Body of pancreas (tissue), 4 donors: Measurements from ENCODE around the gene CCDC6. TPM values are rescaled to one million over a fixed set of nuclear protein-coding genes. Genes with fewer than 3 reads are reported as not detected.
"Not testable (repeated sequence)": the region's sequence is repeated elsewhere in the genome, so short reads cannot be mapped to it uniquely, and the experiment has no call there.

Experiments used
- ATAC-seq: fragments of 150-250 bp; one replicate; pipeline ENCODE4 v1.9.1; 2016
- DNase-seq, 4 donors: peaks; one replicate each; pipeline ENCODE4 v3.0.0-alpha.2; 2019
- H3K27ac ChIP-seq, 4 donors: fragments of 200-600 bp; sonication (generic); 1 replicate in 3 of 4; 2 replicates in 1 of 4; pipeline versions ENCODE4 v1.5.1 to v1.6.1; 2016 to 2019; ENCODE audit warnings: mild to moderate bottlenecking in 1 of 4, mixed read lengths in 1 of 4, moderate library complexity in 1 of 4
- H3K27me3 ChIP-seq, 2 donors: fragments of 200-600 bp; sonication (generic); one replicate each; pipeline ENCODE4 v1.6.0; 2016; ENCODE audit warnings: mild to moderate bottlenecking in 1 of 2
- H3K36me3 ChIP-seq, 2 donors: fragments of 200-600 bp; sonication (generic); replicated peaks in 1 of 2; 2 replicates each; pipeline ENCODE4 v1.5.1; 2016; ENCODE audit warnings: low read depth in 2 of 2; ENCODE audit not compliant: insufficient read depth in 1 of 2
- H3K4me1 ChIP-seq: fragments of 200-600 bp; sonication (generic); one replicate; pipeline ENCODE4 v1.6.0; 2016
- H3K4me3 ChIP-seq, 2 donors: fragments of 200-600 bp; sonication (generic); 1 replicate in 1 of 2; 2 replicates in 1 of 2; pipeline ENCODE4 v1.5.1; 2016 to 2019
- H3K9me3 ChIP-seq, 3 donors: fragments of 200-600 bp; sonication (generic); 1 replicate in 2 of 3; 2 replicates in 1 of 3; pipeline ENCODE4 v1.5.1; 2016
- POLR2A ChIP-seq, 3 donors: fragments of 450-650 bp; IDR thresholded peaks; one replicate each; pipeline ENCODE4 v1.6.1; 2016; ENCODE audit warnings: antibody characterized with exemption in 3 of 3, mild to moderate bottlenecking in 2 of 3
- WGBS, 2 donors: methylation state at CpG; one replicate each; pipeline ENCODE4 v1.1.5; 2017; 5-methylcytosine and 5-hydroxymethylcytosine counted together
- intact Hi-C: fragments of 100-400 bp; cut with DNase I; formaldehyde crosslinking; loops from one replicate; pipeline ENCODE4 v1.15.1; 2023
- total RNA-seq, 2 donors: library from RNA; depleted of rRNA; stranded (reverse); fragments of >200 nt; gene quantifications; one replicate each; pipeline ENCODE4 v1.1.0, GENCODE V29; 2016
- TF ChIP-seq, protein P1 (sequence below), 7 experiments: fragments of 450-650 bp in 4 of 7; fragments of 200-600 bp in 3 of 7; sonication (generic) in 3 of 7; IDR thresholded peaks; one replicate each; pipeline ENCODE4 v1.5.1; 2016 to 2019; ENCODE audit warnings: antibody characterized with exemption in 7 of 7

CCDC6 gene
- 10 to 100 TPM; 26.7 to 35.8 TPM for total RNA-seq

DNA sequence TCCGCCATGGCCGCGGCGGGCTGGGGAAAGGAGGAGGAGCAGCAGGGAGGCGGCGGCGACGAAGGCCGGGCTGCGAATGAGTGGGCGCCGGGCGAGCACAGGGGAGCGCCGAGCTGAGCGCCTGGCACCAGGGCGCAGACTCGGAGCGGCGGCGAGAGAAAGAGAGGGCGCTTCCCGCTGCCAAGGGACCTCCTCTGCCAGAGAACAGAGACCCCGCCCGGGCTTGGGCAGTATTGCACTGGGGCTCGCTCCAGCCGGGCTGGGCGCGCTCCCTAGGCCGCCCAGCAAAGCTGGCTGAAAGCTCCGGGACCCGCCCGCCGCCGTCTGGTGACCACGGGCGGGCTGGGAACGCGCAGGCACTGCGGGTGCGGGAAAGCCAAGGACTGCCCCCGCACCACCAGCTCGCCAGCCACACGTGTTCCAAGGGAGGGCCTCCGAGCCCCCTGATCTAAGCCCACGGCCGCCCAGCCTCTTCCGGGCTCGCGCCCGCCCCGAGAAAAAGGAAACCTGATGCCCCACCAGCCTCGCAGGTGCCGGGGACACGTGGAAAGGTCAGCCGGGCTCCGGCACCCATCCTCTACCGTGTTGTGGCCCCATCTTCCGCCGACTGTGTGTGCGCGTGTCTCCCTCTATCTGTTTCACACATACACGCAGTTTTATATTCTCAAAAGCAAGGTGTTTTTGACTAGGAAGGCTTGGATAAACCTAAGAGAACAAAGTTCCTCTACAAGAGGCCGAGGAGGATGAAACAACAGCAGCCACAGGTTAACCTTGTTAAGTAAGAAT is at the start of gene CCDC6:
Gene CCDC6, minus strand, starts transcription at position 140 of the 786 bp plus-strand sequence. Its CDS starts 132 bp downstream, at position 8.
- peak within 1 kb of the TSS; percentile 93 to 98 (median 94) for H3K27ac ChIP-seq
- no peaks in the 10 kb centered on the region for H3K9me3 ChIP-seq
- TF ChIP-seq POLR2A (IDR thresholded peaks at IDR 0.05), result peak; percentile 97 to 99 (median 97)
- TF ChIP-seq, protein P1, sequence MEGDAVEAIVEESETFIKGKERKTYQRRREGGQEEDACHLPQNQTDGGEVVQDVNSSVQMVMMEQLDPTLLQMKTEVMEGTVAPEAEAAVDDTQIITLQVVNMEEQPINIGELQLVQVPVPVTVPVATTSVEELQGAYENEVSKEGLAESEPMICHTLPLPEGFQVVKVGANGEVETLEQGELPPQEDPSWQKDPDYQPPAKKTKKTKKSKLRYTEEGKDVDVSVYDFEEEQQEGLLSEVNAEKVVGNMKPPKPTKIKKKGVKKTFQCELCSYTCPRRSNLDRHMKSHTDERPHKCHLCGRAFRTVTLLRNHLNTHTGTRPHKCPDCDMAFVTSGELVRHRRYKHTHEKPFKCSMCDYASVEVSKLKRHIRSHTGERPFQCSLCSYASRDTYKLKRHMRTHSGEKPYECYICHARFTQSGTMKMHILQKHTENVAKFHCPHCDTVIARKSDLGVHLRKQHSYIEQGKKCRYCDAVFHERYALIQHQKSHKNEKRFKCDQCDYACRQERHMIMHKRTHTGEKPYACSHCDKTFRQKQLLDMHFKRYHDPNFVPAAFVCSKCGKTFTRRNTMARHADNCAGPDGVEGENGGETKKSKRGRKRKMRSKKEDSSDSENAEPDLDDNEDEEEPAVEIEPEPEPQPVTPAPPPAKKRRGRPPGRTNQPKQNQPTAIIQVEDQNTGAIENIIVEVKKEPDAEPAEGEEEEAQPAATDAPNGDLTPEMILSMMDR (IDR thresholded peaks at IDR 0.05), result peak; percentile 68 to 96 (median 90)
- ATAC-seq (peak; percentile 92), DNase-seq (peak; percentile 95)
- intact Hi-C loops, result no loop called here
- peak within 1 kb of the TSS; percentile 83 to 96 for H3K4me3 ChIP-seq
- H3K36me3 ChIP-seq, result no peaks in the 10 kb centered on the region
- 0% methylated on average over 26 to 36 of the region's 64 CpGs for WGBS, 2 donors
- peaks cover 46% of the 10 kb centered on the region for H3K4me1 ChIP-seq
- H3K27me3 ChIP-seq, result no peaks in the 10 kb centered on the region

DNA sequence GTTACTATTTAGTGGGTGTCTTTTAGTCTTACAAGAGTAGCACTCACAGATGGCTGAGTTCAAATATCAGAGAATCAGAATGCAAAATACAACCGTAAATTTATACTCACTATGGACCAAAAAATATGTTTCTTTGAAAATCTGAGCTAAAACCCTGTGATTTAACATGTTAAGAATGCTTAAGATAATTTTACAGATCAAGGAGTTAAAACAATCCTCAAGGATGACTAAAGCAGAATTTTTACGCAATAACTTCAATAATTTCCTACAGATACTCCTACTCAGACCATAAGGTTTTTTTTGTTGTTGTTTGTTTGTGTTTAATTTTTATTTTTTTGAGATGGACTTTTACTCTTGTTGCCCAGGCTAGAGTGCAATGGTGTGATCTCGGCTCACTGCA is 47.9 kb upstream of the CCDC6 start:
- WGBS, 2 donors, result 84 to 92% methylated on average over 3 of the region's 3 CpGs
- intact Hi-C loops, result no loop called here
- H3K27me3 ChIP-seq, result no peaks in the 10 kb centered on the region

DNA sequence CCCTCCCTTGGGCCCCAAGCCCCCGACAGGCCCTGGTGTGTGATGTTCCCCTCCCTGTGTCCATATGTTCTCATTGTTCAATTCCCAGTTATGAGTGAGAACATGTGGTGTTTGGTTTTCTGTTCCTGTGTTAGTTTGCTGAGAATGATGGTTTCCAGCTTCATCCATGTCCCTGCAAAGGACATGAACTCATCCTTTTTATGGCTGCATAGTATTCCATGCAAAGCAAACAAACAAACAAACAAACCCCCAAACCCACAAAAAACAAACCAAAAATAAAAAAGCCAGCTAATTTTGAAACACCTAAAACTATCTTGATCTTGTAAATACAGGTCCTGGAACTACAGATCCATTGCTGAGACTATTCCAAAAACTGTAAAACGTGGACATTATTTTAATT is 47.4 kb upstream of the CCDC6 start:
- H3K27me3 ChIP-seq, H3K9me3 ChIP-seq, ATAC-seq, intact Hi-C loops, H3K4me3 ChIP-seq, H3K36me3 ChIP-seq, DNase-seq, H3K27ac ChIP-seq: not testable (repeated sequence)
- peaks cover 16% of the 10 kb centered on the region for H3K4me1 ChIP-seq
- 92 to 94% methylated on average over 2 of the region's 2 CpGs for WGBS, 2 donors

More for the DNA sequence above, 47.9 kb upstream of the CCDC6 start:
- Histone ChIP-seq H3K9me3 (no peaks in the 10 kb centered on the region), H3K4me1 (peaks cover 11% of the 10 kb centered on the region), H3K4me3 (no peak overlapping the region), H3K27ac (no peak overlapping the region), H3K36me3 (no peaks in the 10 kb centered on the region)
- no peak for TF ChIP-seq POLR2A (IDR thresholded peaks at IDR 0.05)
- TF ChIP-seq, protein P1 (IDR thresholded peaks at IDR 0.05), result no peak
- no peak for DNase-seq
- ATAC-seq, result no peak

DNA sequence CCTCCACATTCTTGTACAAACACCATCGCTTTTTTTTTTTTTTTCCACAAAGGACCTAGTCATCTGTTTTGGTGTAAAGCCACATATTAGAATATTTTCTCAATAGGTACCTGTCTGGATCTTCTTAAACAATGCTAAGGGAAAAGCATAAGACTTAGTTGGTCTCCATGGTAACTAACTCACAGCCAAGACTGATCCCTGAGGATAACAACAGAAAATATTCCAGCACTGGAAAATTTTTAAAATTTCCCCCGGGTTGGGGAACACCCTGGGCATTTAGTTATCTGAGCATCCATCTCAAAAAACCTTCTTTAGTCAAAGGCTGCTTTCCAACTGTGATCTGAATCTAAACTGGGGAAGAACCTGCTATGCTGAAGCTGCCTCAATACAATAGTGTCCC is 43.7 kb upstream of the CCDC6 start:
- H3K27ac ChIP-seq, result peak overlapping the region in 1 of 4 donors; percentile 50
- TF ChIP-seq POLR2A (IDR thresholded peaks at IDR 0.05), result no peak
- TF ChIP-seq, protein P1 (IDR thresholded peaks at IDR 0.05), result no peak
- H3K4me3 ChIP-seq, result no peak overlapping the region
- intact Hi-C loops, result no loop called here
- H3K9me3 ChIP-seq, result no peaks in the 10 kb centered on the region
- ATAC-seq (no peak), DNase-seq (no peak)
- WGBS, 2 donors, result 25 to 33% methylated on average over 2 of the region's 2 CpGs
- H3K36me3 ChIP-seq, result no peaks in the 10 kb centered on the region
- no peaks in the 10 kb centered on the region for H3K27me3 ChIP-seq
- peaks cover 23% of the 10 kb centered on the region for H3K4me1 ChIP-seq

DNA sequence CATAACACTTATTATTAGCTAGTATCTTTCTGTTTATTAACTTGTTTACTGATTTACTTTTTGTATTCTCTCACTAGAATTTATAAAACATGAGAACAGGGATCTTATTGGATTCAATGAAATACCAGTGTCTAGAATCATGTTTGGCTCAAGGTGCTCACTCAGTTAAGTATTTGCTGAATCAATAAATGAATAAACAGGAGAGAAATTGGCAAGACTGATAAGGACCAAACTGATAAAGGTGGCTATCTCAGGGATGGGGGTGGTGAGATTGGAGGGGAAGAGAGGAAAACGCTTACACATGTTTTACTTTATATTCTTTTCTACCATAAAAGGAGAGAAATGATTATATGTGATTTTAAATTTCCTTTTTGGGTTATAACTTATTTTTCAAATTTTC is 43.3 kb upstream of the CCDC6 start:
- H3K4me1 ChIP-seq, result peaks cover 23% of the 10 kb centered on the region
- TF ChIP-seq, protein P1 (IDR thresholded peaks at IDR 0.05), result no peak
- TF ChIP-seq POLR2A (IDR thresholded peaks at IDR 0.05), result no peak
- H3K27ac ChIP-seq, result peak overlapping the region in 1 of 4 donors; percentile 50
- DNase-seq (no peak), ATAC-seq (peak; percentile 53)
- no peaks in the 10 kb centered on the region for H3K9me3 ChIP-seq
- intact Hi-C loops, result no loop called here
- H3K4me3 ChIP-seq, result no peak overlapping the region
- WGBS, 2 donors, result 19 to 23% methylated on average over 1 of the region's 1 CpG
- H3K36me3 ChIP-seq, result no peaks in the 10 kb centered on the region
- no peaks in the 10 kb centered on the region for H3K27me3 ChIP-seq
